Measurements from ENCODE around the gene ZNF644. TPM values are rescaled to one million over a fixed set of nuclear protein-coding genes. Genes with fewer than 3 reads are reported as not detected.

ZNF644 gene
- total and polyA plus RNA-seq, 4 experiments from 2014 or later, result 53.2 to 76.3 (median 67.5) TPM

DNA sequence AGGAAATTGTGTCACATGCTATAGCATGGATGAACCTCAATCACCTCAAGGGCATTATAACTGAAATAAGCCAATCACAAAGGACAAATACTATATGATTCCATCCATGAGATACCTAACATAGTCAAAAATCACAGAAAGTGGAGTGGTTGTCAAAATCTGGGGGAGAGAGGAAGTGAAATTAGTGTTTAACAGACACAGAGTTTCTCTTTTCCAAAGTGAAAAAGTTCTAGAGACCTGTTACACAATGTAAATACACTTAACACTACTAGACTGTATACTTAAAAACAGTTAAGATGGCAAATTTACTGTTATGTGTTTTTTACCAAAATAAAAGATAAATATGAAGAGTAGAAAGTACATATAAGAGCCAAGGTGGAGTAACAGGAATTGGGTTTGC is 31.8 kb downstream of the ZNF644 start:
- no peak overlapping the region for H3K27ac Mint-ChIP-seq
- peaks cover 21% of the 10 kb centered on the region for H3K4me1 ChIP-seq (ENCODE audit: insufficient read depth, low read length)
- no peaks in the 10 kb centered on the region for H3K27me3 ChIP-seq (ENCODE audit: insufficient read depth, low read length)
- no peaks in the 10 kb centered on the region for H3K36me3 ChIP-seq (ENCODE audit: insufficient read depth, low read length)
- H3K4me3 Mint-ChIP-seq, result no peak overlapping the region
- no peaks in the 10 kb centered on the region for H3K27me3 Mint-ChIP-seq
- ChIA-PET CTCF (ENCODE audit: partially characterized antibody) (no interaction called here), POLR2A (ENCODE audit: partially characterized antibody) (no interaction called here)
- DNase-seq, result no peak
- peaks cover 55 to 65% of the 10 kb centered on the region in 2 donors for H3K36me3 Mint-ChIP-seq
- peaks cover 40 to 86% (median 73%) of the 10 kb centered on the region in 4 donors for H3K4me1 Mint-ChIP-seq
- H3K4me3 ChIP-seq (ENCODE audit: low read length in 2 of 2), result no peak overlapping the region
- peaks cover 0 to 26% (median 19%) of the 10 kb centered on the region in 8 donors for H3K9me3 Mint-ChIP-seq
- intact Hi-C loops (cut with micrococcal nuclease), result no loop called here
- H3K9me3 ChIP-seq (ENCODE audit: control insufficient read depth in 1 of 2, low read length in 2 of 2), result no peaks in the 10 kb centered on the region
- H3K27ac ChIP-seq (ENCODE audit: low read depth, low read length), result no peak overlapping the region

DNA sequence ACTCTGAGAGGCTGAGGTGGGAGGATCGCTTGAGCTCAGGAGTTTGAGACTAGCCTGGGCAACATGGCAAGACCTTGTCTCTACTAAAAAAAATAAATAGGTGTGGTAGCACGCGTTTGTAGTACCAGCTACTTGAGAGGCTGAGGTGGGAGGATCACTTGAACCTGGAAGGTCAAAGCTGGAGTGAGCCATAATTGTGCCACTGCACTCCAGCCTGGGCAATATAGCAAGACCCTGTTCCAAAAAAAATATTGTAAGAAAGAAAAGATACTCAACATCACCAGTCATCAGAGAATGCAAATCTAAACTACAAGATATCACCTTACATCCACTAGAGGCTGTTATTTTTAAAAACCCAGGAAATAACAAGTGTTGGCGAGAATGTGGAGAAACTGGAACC is 32.5 kb downstream of the ZNF644 start:
- CTCF ChIA-PET (ENCODE audit: partially characterized antibody), result no interaction called here
- H3K27ac Mint-ChIP-seq, result peak overlapping the region in 1 of 7 donors; percentile 35
- POLR2A ChIA-PET (ENCODE audit: partially characterized antibody), result no interaction called here

DNA sequence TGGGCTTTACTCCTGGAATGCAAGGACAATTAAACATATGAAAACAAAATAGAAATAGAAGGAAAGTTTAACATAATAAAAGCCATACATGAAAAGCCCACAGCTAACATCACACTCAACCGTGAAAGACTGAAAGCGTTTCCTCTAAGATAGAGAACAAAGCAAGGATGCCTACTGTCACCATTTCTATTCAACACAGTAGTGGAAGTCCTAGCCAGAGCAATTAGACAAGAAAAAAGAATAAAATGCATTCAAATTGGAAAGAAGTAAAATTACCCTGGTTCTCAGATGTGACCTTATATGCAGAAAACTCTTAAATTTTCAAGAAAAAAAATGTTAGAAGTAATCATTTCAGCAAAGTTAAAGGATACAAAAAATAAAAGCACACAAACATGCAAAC is 34.0 kb downstream of the ZNF644 start:
- Histone ChIP-seq H3K27ac (ENCODE audit: low read depth, low read length) (no peak overlapping the region), H3K27me3 (ENCODE audit: insufficient read depth, low read length) (no peaks in the 10 kb centered on the region), H3K36me3 (ENCODE audit: insufficient read depth, low read length) (no peaks in the 10 kb centered on the region), H3K9me3 (ENCODE audit: control insufficient read depth in 1 of 2, low read length in 2 of 2) (no peaks in the 10 kb centered on the region), H3K4me3 (ENCODE audit: low read length in 2 of 2) (no peak overlapping the region), H3K4me1 (ENCODE audit: insufficient read depth, low read length) (peaks cover 5% of the 10 kb centered on the region)
- no peak overlapping the region for H3K27ac Mint-ChIP-seq
- peaks cover 54 to 67% of the 10 kb centered on the region in 2 donors for H3K36me3 Mint-ChIP-seq
- no peak for DNase-seq
- intact Hi-C loops (cut with micrococcal nuclease), result no loop called here
- ChIA-PET POLR2A (ENCODE audit: partially characterized antibody) (no interaction called here), CTCF (ENCODE audit: partially characterized antibody) (no interaction called here)
- H3K9me3 Mint-ChIP-seq, result peaks cover 0 to 26% (median 19%) of the 10 kb centered on the region in 8 donors
- peak overlapping the region in 2 of 8 donors; percentile 31 to 37 for H3K4me3 Mint-ChIP-seq
- peaks cover 33 to 81% (median 65%) of the 10 kb centered on the region in 4 donors for H3K4me1 Mint-ChIP-seq
- H3K27me3 Mint-ChIP-seq, result no peaks in the 10 kb centered on the region

More for the DNA sequence above, 32.5 kb downstream of the ZNF644 start:
- Mint-ChIP-seq H3K36me3 (peaks cover 52 to 64% of the 10 kb centered on the region in 2 donors), H3K4me1 (peaks cover 35 to 82% (median 68%) of the 10 kb centered on the region in 4 donors), H3K27me3 (no peaks in the 10 kb centered on the region), H3K4me3 (no peak overlapping the region), H3K9me3 (peaks cover 0 to 26% (median 19%) of the 10 kb centered on the region in 8 donors)
- H3K36me3 ChIP-seq (ENCODE audit: insufficient read depth, low read length), result no peaks in the 10 kb centered on the region
- no peak for DNase-seq
- H3K27me3 ChIP-seq (ENCODE audit: insufficient read depth, low read length), result no peaks in the 10 kb centered on the region
- H3K4me1 ChIP-seq (ENCODE audit: insufficient read depth, low read length), result peaks cover 14% of the 10 kb centered on the region
- no peaks in the 10 kb centered on the region for H3K9me3 ChIP-seq (ENCODE audit: control insufficient read depth in 1 of 2, low read length in 2 of 2)
- intact Hi-C loops (cut with micrococcal nuclease), result no loop called here
- H3K4me3 ChIP-seq (ENCODE audit: low read length in 2 of 2), result no peak overlapping the region
- no peak overlapping the region for H3K27ac ChIP-seq (ENCODE audit: low read depth, low read length)

GRCh38 chr1:90986953-90987352 is 34.9 kb downstream of the ZNF644 start:
- no peak overlapping the region for H3K27ac ChIP-seq (ENCODE audit: low read depth, low read length)
- Mint-ChIP-seq H3K9me3 (peaks cover 0 to 26% (median 19%) of the 10 kb centered on the region in 8 donors), H3K4me1 (peaks cover 35 to 76% (median 64%) of the 10 kb centered on the region in 4 donors), H3K27me3 (no peaks in the 10 kb centered on the region), H3K4me3 (peak overlapping the region in 2 of 8 donors; percentile 36 to 47), H3K27ac (peak overlapping the region in 2 of 7 donors; percentile 26 to 73), H3K36me3 (peaks cover 54 to 61% of the 10 kb centered on the region in 2 donors)
- no peaks in the 10 kb centered on the region for H3K27me3 ChIP-seq (ENCODE audit: insufficient read depth, low read length)
- intact Hi-C loops (cut with micrococcal nuclease), result no loop called here
- peaks cover 5% of the 10 kb centered on the region for H3K4me1 ChIP-seq (ENCODE audit: insufficient read depth, low read length)
- CTCF ChIA-PET (ENCODE audit: partially characterized antibody), result interaction anchor here (0.6 kb wide), 1 partner anchor 517 kb away, joined by 3 read pairs; no protein-coding TSS in a partner anchor
- POLR2A ChIA-PET (ENCODE audit: partially characterized antibody), result no interaction called here
- DNase-seq, result no peak
- no peaks in the 10 kb centered on the region for H3K9me3 ChIP-seq (ENCODE audit: control insufficient read depth in 1 of 2, low read length in 2 of 2)
- H3K4me3 ChIP-seq (ENCODE audit: low read length in 2 of 2), result no peak overlapping the region
- H3K36me3 ChIP-seq (ENCODE audit: insufficient read depth, low read length), result no peaks in the 10 kb centered on the region

DNA sequence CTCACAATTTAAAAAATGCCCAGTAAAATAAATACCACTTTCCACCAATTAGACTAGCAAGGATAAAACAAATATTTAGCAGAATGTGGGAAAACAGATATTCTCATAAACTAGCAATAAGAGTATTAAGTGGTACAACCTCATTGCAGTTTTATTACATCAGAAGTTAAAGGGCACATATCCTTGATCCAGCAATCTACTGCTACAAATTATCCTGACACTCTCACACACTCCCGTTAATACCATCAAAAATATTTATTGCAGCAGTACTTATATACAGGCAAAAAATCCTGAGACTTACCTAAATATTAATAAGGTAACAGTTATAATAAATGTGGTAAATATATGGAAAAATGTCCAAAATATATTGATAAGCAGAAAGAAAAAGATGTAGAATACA is 44.3 kb downstream of the ZNF644 start:
- no peaks in the 10 kb centered on the region for H3K27me3 Mint-ChIP-seq
- Histone ChIP-seq H3K4me3 (ENCODE audit: low read length in 2 of 2) (no peak overlapping the region), H3K27ac (ENCODE audit: low read depth, low read length) (no peak overlapping the region), H3K4me1 (ENCODE audit: insufficient read depth, low read length) (no peaks in the 10 kb centered on the region), H3K27me3 (ENCODE audit: insufficient read depth, low read length) (no peaks in the 10 kb centered on the region), H3K36me3 (ENCODE audit: insufficient read depth, low read length) (peaks cover 6% of the 10 kb centered on the region), H3K9me3 (ENCODE audit: control insufficient read depth in 1 of 2, low read length in 2 of 2) (no peaks in the 10 kb centered on the region)
- H3K27ac Mint-ChIP-seq, result no peak overlapping the region
- intact Hi-C loops (cut with micrococcal nuclease), result loop anchor here (5.0 kb wide), 1 partner anchor 35 kb away; no protein-coding TSS in a partner anchor
- CTCF ChIA-PET (ENCODE audit: partially characterized antibody), result no interaction called here
- H3K4me1 Mint-ChIP-seq, result peaks cover 28 to 39% (median 32%) of the 10 kb centered on the region in 4 donors
- no peak for DNase-seq
- H3K4me3 Mint-ChIP-seq, result no peak overlapping the region
- POLR2A ChIA-PET (ENCODE audit: partially characterized antibody), result no interaction called here
- H3K9me3 Mint-ChIP-seq, result no peaks in the 10 kb centered on the region
- peaks cover 45 to 49% of the 10 kb centered on the region in 2 donors for H3K36me3 Mint-ChIP-seq

DNA sequence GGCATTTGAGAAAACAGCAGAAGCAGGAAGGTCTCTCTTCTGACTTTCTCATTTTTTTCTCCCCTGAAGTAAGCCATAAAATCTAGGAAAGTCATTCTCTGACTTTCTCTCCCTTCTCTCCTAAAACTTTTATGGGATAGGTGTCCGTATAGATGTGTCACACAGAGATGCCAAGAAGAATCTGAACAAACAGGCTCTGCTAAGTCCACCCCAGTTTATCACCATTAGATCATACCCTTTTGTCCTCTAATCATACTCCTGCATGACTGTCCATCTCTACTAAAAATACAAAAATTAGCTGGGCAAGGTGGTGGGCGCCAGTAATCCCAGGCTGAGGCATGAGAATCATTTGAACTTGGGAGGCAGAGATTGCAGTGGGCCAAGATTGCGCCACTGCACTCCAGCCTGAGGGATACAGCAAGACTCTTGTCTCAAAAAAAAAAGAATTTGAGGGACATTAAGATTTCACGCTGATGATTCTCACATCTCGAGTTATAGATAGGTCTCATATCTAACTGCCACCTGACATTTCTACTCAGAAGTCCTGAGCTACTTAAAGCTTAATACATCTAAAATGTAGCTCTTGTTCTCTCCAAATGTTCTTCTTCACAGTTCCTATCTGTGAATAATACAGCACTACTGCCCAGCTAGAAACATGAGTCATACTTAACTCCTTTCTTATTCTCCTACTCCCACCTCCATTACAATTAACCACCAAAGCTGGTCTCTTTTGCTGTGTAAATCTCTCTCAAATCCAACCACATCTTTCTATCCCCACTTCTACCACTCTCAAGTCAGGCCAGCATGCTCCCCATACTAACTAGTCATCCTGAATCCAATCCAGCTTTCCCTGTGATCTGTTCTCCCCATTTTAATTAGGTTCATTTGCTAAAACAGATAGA is 47.7 kb downstream of the ZNF644 start:
- H3K4me1 ChIP-seq (ENCODE audit: insufficient read depth, low read length), result peaks cover 13% of the 10 kb centered on the region
- no peak overlapping the region for H3K4me3 ChIP-seq (ENCODE audit: low read length in 2 of 2)
- Mint-ChIP-seq H3K27me3 (no peaks in the 10 kb centered on the region), H3K4me1 (peaks cover 31 to 46% (median 39%) of the 10 kb centered on the region in 4 donors), H3K36me3 (peaks cover 39 to 40% of the 10 kb centered on the region in 2 donors), H3K4me3 (peak overlapping the region in 1 of 8 donors; percentile 28), H3K27ac (peak overlapping the region in 3 of 7 donors; percentile 13 to 37 (median 15)), H3K9me3 (no peaks in the 10 kb centered on the region)
- no peaks in the 10 kb centered on the region for H3K9me3 ChIP-seq (ENCODE audit: control insufficient read depth in 1 of 2, low read length in 2 of 2)
- H3K36me3 ChIP-seq (ENCODE audit: insufficient read depth, low read length), result peaks cover 4% of the 10 kb centered on the region
- DNase-seq, result no peak
- no peak overlapping the region for H3K27ac ChIP-seq (ENCODE audit: low read depth, low read length)
- intact Hi-C loops (cut with micrococcal nuclease), result no loop called here
- POLR2A ChIA-PET (ENCODE audit: partially characterized antibody), result interaction anchor here (0.6 kb wide), 1 partner anchor 35 kb away, joined by 5 read pairs; no protein-coding TSS in a partner anchor
- CTCF ChIA-PET (ENCODE audit: partially characterized antibody), result no interaction called here
- no peaks in the 10 kb centered on the region for H3K27me3 ChIP-seq (ENCODE audit: insufficient read depth, low read length)

DNA sequence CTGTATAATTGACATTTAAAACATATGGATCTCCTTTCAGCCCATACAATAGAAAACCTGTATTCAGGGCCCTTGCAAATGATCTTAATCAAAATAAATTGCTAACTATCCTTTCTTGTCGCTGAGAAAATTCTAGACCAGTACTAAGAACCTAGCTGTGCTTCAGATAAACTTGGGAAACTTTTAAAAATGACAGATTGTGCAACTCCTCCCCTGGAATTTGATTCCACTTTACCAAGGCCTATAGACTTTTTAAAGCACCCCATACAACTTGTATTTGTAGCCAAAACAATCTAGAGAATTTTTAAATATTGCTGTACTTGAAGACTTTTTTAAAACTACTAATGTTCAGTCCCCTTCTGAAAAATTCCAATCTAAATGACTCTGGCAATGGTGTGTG is 51.6 kb downstream of the ZNF644 start:
- Mint-ChIP-seq H3K36me3 (peaks cover 31 to 34% of the 10 kb centered on the region in 2 donors), H3K4me1 (peaks cover 34 to 59% (median 45%) of the 10 kb centered on the region in 4 donors), H3K4me3 (no peak overlapping the region), H3K27ac (peak overlapping the region in 3 of 7 donors; percentile 3 to 24 (median 16)), H3K9me3 (no peaks in the 10 kb centered on the region), H3K27me3 (no peaks in the 10 kb centered on the region)
- H3K4me3 ChIP-seq (ENCODE audit: low read length in 2 of 2), result no peak overlapping the region
- DNase-seq, result no peak
- POLR2A ChIA-PET (ENCODE audit: partially characterized antibody), result no interaction called here
- H3K27me3 ChIP-seq (ENCODE audit: insufficient read depth, low read length), result no peaks in the 10 kb centered on the region
- peaks cover 17% of the 10 kb centered on the region for H3K4me1 ChIP-seq (ENCODE audit: insufficient read depth, low read length)
- H3K9me3 ChIP-seq (ENCODE audit: control insufficient read depth in 1 of 2, low read length in 2 of 2), result no peaks in the 10 kb centered on the region
- CTCF ChIA-PET (ENCODE audit: partially characterized antibody), result no interaction called here
- H3K27ac ChIP-seq (ENCODE audit: low read depth, low read length), result no peak overlapping the region
- intact Hi-C loops (cut with micrococcal nuclease), result no loop called here
- peaks cover 4% of the 10 kb centered on the region for H3K36me3 ChIP-seq (ENCODE audit: insufficient read depth, low read length)

Measured in CD4-positive, alpha-beta memory T cell (primary cell).